Activated CD4-positive, CD25-positive, alpha-beta regulatory T cell treated with anti-CD3 and anti-CD28 coated beads, Interleukin-2, amount 50 U/mL, for 24 hours (primary cell): ENCODE measurements around the gene KLHL36.

Experiments
- ATAC-seq, 2 donors: fragments of 150-1000 bp; cut with Tn5 transposase; one replicate each; pipeline ENCODE4 v1.10.0; 2021; ENCODE audit warnings: mild to moderate bottlenecking in 1 of 2, moderate library complexity in 1 of 2

Gene KLHL36

GRCh38 chr16:84699712-84700445, 51.6 kb downstream of the KLHL36 start, which contains the start of gene USP10:
Gene USP10 (plus strand): TSS chr16:84700000. CDS start chr16:84700091, 91 bp downstream.
- ATAC-seq, result peak; percentile 78 to 79

DNA sequence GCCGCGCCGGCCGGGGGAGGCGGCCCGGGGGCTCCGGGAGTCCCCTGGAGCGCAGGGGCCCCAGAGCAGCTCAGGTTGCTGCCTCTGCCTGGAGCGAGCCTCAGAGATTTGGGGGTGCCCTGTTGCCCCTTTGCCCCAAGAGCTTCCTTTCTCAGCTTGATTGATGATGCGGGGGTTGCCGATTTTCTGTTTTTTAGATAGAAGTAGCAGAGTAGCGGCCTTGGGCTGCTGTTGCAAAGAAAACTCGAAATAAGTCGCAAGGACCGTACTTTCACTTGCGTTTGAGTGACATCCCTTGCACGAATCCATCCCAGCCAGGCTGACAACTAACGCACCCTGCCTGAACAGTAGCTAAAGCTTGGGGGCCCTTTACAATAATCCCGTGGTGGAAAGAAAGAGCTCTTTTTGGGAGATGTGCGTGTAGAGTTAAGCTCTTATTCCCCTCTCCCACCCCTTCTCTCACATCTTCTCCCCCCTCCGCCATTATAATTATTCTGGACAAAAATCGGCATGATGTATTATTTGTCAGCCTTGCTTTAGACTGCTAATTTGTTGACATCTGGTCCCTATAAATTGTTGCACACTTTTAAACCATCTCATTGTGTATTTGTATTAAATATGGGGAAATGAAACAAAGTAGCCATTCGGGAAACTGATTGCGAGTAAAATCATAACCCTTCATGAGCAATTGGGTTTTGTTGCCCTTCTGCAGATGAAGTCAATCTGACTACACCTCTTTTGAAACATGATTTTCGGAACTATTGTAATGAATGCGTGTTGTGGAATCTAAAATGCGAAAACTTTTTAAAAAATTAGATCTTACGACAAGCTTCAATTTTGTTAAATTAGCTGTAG, 52.4 kb downstream of the KLHL36 start:
- peak; percentile 44 to 49 for ATAC-seq

- ATAC-seq, result no peak
These were observed 55.4 kb downstream of the KLHL36 start for GRCh38 chr16:84703681-84704080.

GRCh38 chr16:84704253-84704652, 55.9 kb downstream of the KLHL36 start:
- ATAC-seq, result no peak

DNA sequence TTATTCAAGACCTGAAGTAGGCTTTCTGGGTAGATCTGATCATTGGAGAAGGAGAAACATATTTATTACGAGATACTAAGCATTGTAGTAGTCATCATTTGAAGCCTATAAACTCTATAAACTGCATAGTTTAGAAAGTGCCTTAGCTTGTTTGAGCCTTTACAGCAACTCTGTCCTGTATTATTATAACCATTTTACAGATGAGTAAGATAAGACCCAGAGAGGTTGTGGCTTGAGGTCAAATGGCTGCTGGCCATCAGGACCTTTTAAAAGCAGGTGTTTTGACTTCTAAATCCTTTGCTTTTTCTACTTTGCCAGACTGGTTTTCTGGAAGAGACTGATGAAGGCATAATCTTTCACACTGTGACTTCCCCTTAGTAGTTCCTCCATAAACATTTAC, 58.5 kb downstream of the KLHL36 start:
- ATAC-seq, result no peak

DNA sequence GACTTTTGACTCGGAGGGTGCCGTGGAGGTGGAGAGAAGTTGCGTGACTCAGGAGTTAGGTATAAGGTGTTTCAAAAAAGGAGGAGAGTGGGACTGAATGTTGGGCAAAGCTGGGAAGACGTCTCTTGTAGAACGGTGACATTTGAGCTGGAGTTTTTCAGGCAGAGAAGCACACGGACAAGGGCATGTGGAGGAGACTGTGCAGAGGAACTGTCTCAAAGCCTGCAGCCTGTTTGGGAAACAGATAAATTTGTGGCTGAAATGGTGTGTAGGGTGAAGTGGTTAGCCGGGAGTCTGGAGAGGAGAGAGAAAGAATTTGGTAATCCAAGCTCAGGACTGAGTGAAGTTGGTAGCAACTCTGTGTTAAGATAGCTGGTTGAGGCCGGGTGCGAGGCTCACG, 61.3 kb downstream of the KLHL36 start:
- ATAC-seq, result no peak

DNA sequence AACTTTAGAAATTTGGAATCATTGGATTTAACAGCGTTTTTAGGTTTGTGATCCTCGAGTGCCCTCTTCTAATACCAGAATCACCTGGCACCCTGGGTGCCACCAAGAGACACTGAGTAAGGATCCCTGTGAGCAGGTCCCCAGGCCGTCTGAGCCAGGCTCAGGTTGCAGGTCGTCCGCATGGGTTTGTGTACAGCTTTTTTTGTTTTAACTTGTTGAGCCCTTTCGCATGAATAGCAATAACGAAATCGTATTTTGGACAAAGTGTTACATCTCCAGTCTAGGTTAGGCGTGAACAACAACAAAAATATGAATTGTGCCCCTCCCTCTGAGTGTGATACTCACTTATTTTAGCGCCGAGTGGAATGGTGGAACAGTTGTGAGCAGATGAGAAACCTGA, 62.4 kb downstream of the KLHL36 start:
- ATAC-seq, result no peak
